Right lobe of liver (tissue), 6 donors: ENCODE results near the gene CDH23. TPM values are rescaled to one million over a fixed set of nuclear protein-coding genes. Genes with fewer than 3 reads are reported as not detected.

Experiments used
- ATAC-seq, 4 donors: fragments of 200-7000 bp; cut with Tn5 transposase; one replicate each; pipeline ENCODE4 v1.9.1; 2020; ENCODE audit warnings: mild to moderate bottlenecking in 4 of 4, moderate library complexity in 4 of 4
- DNase-seq, 3 donors: peaks; one replicate each; pipeline ENCODE4 v3.0.0-alpha.2; 2020
- H3K27ac ChIP-seq, 3 donors: fragments of 200-600 bp; one replicate each; pipeline ENCODE4 v1.8.0; 2022
- H3K27me3 ChIP-seq, 2 donors: fragments of 200-600 bp; one replicate each; pipeline ENCODE4 v1.8.0; 2022
- H3K36me3 ChIP-seq, 4 donors: fragments of 200-600 bp; sonication (generic) in 1 of 4; one replicate each; pipeline versions ENCODE4 v1.5.1 to v1.8.0; 2017 to 2022; ENCODE audit warnings: control low read depth in 1 of 4
- H3K4me1 ChIP-seq, 4 donors: fragments of 200-600 bp; sonication (generic) in 1 of 4; one replicate each; pipeline versions ENCODE4 v1.5.1 to v1.8.0; 2017 to 2022; ENCODE audit warnings: control low read depth in 1 of 4
- H3K4me3 ChIP-seq, 3 donors: fragments of 200-600 bp; one replicate each; pipeline ENCODE4 v1.8.0; 2022
- H3K9me3 ChIP-seq, 4 donors: fragments of 200-600 bp; sonication (generic) in 1 of 4; one replicate each; pipeline versions ENCODE4 v1.5.1 to v1.8.0; 2017 to 2022; ENCODE audit warnings: control low read depth in 1 of 4
- POLR2A ChIP-seq: fragments of 450-650 bp; IDR thresholded peaks from one replicate; pipeline ENCODE4 v1.6.1; 2017; ENCODE audit warnings: antibody characterized with exemption, mild to moderate bottlenecking
- WGBS: methylation state at CpG from one replicate; pipeline ENCODE4 v1.1.6; 2018; ENCODE audit warnings: low coverage, low lambda C conversion rate; ENCODE audit not compliant: insufficient coverage; ENCODE audit errors: missing lambda C conversion rate; 5-methylcytosine and 5-hydroxymethylcytosine counted together
- intact Hi-C, 2 donors: fragments of 100-400 bp; cut with DNase I; formaldehyde crosslinking; loops; one replicate each; pipeline versions ENCODE4 v1.11.2 to v1.14.1; 2022
- total RNA-seq, 6 experiments: library from RNA; depleted of rRNA in 2 of 6; stranded (reverse); fragments of >200 nt in 2 of 6; fragmentation: NEBNext Ultra II Directional in 3 of 6; extraction: Animal tissue kit (Norgen Biotek cat#: 25700) in 3 of 6; gene quantifications; one replicate each; pipeline versions ENCODE4 v1.1.0 to v1.2.4, GENCODE V29; 2016 to 2023
- TF ChIP-seq, protein P1 (sequence below), 4 donors: fragments of 200-600 bp in 3 of 4; fragments of 450-650 bp in 1 of 4; IDR thresholded peaks; one replicate each; pipeline versions ENCODE4 v1.5.1 to v1.8.0; 2016 to 2022; ENCODE audit warnings: antibody characterized with exemption in 4 of 4, mild to moderate bottlenecking in 2 of 4
- donor health status: DM: no; HTN: yes; CAD: no.
- donor health status: DM: no; HTN: no; CAD: no.
- donor health status: DM: no; HTN: no; CAD: no.
- donor health status: DM: no; HTN: yes; CAD: no.
- donor health status: DM: no; HTN: yes; CAD: no.

The CDH23 gene
- total RNA-seq, 6 experiments from 2014 or later: 3.3 to 19.7 (median 6.3) TPM

DNA sequence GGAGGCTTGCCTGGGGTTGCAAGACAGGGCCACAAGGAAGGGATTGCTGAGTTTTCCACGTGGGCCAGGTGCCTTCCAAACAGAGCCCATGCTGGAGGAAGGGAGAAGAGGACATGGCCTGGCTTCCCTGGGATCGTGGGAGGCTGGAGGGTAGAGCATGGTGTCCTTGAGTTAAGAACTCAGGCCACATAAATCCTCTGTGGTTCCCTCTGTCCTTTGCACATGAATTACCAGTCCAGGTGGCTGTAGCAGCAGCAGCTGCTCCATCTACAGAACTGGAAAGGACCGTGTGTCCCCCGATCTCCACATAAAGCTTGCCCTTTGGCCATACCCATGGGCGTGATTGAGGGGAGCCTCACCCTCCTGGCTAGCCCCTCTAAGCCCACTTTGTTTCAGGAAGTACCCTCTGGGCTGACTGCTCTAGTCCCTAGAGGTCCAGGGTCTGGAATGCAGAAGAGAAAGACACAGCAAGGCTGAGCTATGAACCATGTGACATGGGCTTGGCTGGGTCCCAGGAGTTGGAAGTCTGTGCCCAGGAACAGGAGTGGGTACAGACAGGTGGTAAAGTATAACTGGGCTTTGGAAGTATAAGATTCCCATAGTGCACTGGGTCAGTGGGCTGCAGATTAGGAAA, 237.9 kb downstream of the CDH23 start:
- H3K27ac ChIP-seq: peak overlapping the region in 2 of 3 donors; percentile 36 to 43
- H3K4me3 ChIP-seq: no peak overlapping the region
- no peaks in the 10 kb centered on the region for H3K27me3 ChIP-seq
- WGBS: 50% methylated on average over 1 of the region's 5 CpGs
- peaks cover 0 to 50% (median 25%) of the 10 kb centered on the region in 4 donors for H3K4me1 ChIP-seq
- intact Hi-C loops: no loop called here
- ATAC-seq (peak; percentile 29 to 34 (median 32)), DNase-seq (peak; percentile 72 to 82 (median 77))
- no peaks in the 10 kb centered on the region for H3K9me3 ChIP-seq
- no peaks in the 10 kb centered on the region for H3K36me3 ChIP-seq
- no peak for TF ChIP-seq POLR2A
- TF ChIP-seq, protein P1, sequence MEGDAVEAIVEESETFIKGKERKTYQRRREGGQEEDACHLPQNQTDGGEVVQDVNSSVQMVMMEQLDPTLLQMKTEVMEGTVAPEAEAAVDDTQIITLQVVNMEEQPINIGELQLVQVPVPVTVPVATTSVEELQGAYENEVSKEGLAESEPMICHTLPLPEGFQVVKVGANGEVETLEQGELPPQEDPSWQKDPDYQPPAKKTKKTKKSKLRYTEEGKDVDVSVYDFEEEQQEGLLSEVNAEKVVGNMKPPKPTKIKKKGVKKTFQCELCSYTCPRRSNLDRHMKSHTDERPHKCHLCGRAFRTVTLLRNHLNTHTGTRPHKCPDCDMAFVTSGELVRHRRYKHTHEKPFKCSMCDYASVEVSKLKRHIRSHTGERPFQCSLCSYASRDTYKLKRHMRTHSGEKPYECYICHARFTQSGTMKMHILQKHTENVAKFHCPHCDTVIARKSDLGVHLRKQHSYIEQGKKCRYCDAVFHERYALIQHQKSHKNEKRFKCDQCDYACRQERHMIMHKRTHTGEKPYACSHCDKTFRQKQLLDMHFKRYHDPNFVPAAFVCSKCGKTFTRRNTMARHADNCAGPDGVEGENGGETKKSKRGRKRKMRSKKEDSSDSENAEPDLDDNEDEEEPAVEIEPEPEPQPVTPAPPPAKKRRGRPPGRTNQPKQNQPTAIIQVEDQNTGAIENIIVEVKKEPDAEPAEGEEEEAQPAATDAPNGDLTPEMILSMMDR (IDR thresholded peaks at IDR 0.05): no peak

DNA sequence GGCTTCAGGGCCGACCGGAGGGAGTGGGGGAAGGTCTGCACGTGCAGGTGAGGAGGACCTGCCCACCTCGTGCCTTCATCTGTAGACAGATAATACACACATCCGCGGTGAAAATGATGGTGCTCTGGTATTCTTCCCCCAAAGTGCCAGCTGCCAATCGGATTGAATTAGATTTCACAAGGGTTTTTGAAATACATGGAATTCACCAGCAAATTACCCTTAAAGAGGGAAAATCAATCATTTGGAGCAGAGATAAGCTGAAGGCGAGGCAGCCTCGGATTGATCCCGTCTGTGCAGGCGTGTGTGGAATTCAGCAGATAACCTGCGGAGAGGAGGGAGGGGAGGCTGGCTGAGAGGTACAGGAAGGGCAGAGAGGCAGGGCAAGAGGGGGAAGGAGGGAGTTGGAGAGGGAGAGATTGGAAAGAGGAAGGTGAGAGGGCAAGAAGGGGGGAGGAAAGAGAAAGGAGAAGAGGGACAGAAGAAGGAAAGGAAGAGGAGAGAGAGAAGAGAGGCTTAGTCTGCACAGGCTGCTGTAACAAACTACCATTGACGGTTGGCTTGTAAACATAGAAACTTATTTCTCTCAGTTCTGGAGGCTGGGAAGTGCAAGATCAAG, 238.6 kb downstream of the CDH23 start:
- DNase-seq: peak in 1 of 3 donors; percentile 44
- H3K4me1 ChIP-seq: peaks cover 0 to 55% (median 25%) of the 10 kb centered on the region in 4 donors
- TF ChIP-seq, protein P1 (IDR thresholded peaks at IDR 0.05): no peak
- TF ChIP-seq POLR2A: no peak

DNA sequence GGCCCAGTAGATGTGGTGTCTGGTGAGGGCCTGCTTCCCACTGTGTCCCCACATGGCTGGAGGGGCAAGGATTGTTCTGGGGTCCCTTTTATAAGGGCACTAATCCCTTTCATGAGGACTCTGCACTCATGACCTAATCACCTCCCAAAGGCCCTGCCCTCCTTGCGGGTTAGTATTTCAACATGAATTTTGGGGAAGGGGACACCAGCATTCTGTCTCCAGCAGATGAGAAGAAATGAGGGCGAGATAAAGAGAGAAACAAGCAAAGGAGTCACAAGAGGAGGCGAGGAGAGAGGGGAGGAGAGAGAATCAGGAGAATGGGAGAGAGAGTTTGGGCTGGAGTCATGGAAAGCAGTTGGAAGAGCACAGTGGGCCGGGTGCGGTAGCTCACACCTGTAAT, 239.1 kb downstream of the CDH23 start:
- Histone ChIP-seq H3K9me3 (no peaks in the 10 kb centered on the region), H3K27ac (peak overlapping the region; percentile 4 to 43 (median 29)), H3K27me3 (no peaks in the 10 kb centered on the region), H3K4me3 (no peak overlapping the region), H3K4me1 (peaks cover 0 to 55% (median 25%) of the 10 kb centered on the region in 4 donors), H3K36me3 (no peaks in the 10 kb centered on the region)
- intact Hi-C loops: no loop called here
- no peak for DNase-seq
- TF ChIP-seq, protein P1 (IDR thresholded peaks at IDR 0.05): no peak
- no peak for ATAC-seq
- WGBS: 86% methylated on average over 5 of the region's 5 CpGs

More for the DNA sequence above, 238.6 kb downstream of the CDH23 start:
- peak in 2 of 4 donors; percentile 3 to 12 for ATAC-seq
- H3K4me3 ChIP-seq: no peak overlapping the region
- intact Hi-C loops: no loop called here
- H3K27me3 ChIP-seq: no peaks in the 10 kb centered on the region
- H3K27ac ChIP-seq: peak overlapping the region; percentile 4 to 43 (median 29)
- H3K9me3 ChIP-seq: no peaks in the 10 kb centered on the region
- no peaks in the 10 kb centered on the region for H3K36me3 ChIP-seq
- 30% methylated on average over 13 of the region's 13 CpGs for whole genome bisulfite sequencing

DNA sequence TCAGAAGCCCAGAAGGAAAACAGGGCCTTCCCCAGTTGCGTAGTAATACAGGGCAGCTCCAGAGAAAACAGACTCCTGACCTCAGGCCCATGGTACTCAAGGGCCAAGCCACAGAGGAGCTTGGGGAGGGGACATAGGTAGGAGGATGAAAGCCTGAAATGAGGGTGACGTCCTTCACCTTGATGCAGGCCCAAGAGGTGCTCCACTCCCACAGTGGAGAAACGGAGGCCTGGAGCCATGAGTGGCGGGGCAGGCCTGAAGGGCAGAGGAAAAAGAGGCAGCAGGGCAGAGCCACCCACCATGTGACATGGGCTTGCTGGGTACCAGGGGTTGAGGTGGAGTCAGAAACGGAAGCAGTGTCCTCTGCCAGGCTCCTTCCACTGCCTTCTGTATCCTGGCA, 239.9 kb downstream of the CDH23 start:
- intact Hi-C loops: no loop called here
- WGBS: 72% methylated on average over 3 of the region's 5 CpGs
- Histone ChIP-seq H3K27ac (peak overlapping the region; percentile 4 to 90 (median 83)), H3K4me1 (peaks cover 0 to 55% (median 25%) of the 10 kb centered on the region in 4 donors), H3K9me3 (no peaks in the 10 kb centered on the region), H3K4me3 (no peak overlapping the region), H3K27me3 (no peaks in the 10 kb centered on the region), H3K36me3 (no peaks in the 10 kb centered on the region)
- TF ChIP-seq POLR2A: no peak
- TF ChIP-seq, protein P1 (IDR thresholded peaks at IDR 0.05): no peak
- no peak for DNase-seq
- no peak for ATAC-seq
